ENCODE measurements around the gene D2HGDH. TPM values are rescaled to one million over a fixed set of nuclear protein-coding genes. Genes with fewer than 3 reads are reported as not detected.
A peak's percentile ranks its signal among the peaks of the same experiment; 100 is the strongest.

Gene D2HGDH
- total and polyA plus RNA-seq, 2 of the 13 experiments (the other 11 are each of a cell fraction or from before 2014, with no cell fraction given), result 19.2 to 20.3 TPM

GRCh38 chr2:241734467-241735208 is at the start of gene D2HGDH (continued):
- peak; percentile 30; the same call in 1 of the 2 replicates for TF ChIP-seq DNMT3B (CRISPR knock-in tag; conservative IDR thresholded peaks at IDR 0.05)
- TF ChIP-seq FOSL1 (CRISPR knock-in tag; IDR thresholded peaks at IDR 0.05; ENCODE audit: borderline replicate concordance), result peak; percentile 4; the same call in 1 of the 2 replicates
- TF ChIP-seq ZHX1 (CRISPR knock-in tag; IDR thresholded peaks at IDR 0.05; ENCODE audit: low read depth), result peak; percentile 87; the same call in 1 of the 2 replicates
- 0 out of 2 replicates have a peak, but pooled peaks have one; percentile 32 for TF ChIP-seq HBP1 (CRISPR knock-in tag; IDR thresholded peaks at IDR 0.05; ENCODE audit: low read depth)
- peak; percentile 45 for TF ChIP-seq YY1 (IDR thresholded peaks at IDR 0.05; ENCODE audit: insufficient read depth, insufficient replicate concordance, low read depth, low read length)
- peak; percentile 91; the same call in 1 of the 2 replicates for TF ChIP-seq ZNF790 (CRISPR knock-in tag; IDR thresholded peaks at IDR 0.05; ENCODE audit: borderline replicate concordance)
- TF ChIP-seq PAWR (CRISPR knock-in tag; IDR thresholded peaks at IDR 0.05; ENCODE audit: borderline replicate concordance), result 0 out of 2 replicates have a peak, but pooled peaks have one; percentile 7
- peak; percentile 86 for TF ChIP-seq ARNT2 (CRISPR knock-in tag; IDR thresholded peaks at IDR 0.05; ENCODE audit: low read depth)
- peak; percentile 9 for TF ChIP-seq ZEB1 (IDR thresholded peaks at IDR 0.05; ENCODE audit: insufficient replicate concordance, low read depth)
- peak; percentile 76 for TF ChIP-seq RBM39 (IDR thresholded peaks at IDR 0.05; ENCODE audit: low read depth, low read length, poor library complexity, severe bottlenecking)
- TF ChIP-seq ZNF333 (CRISPR knock-in tag; IDR thresholded peaks at IDR 0.05; ENCODE audit: borderline replicate concordance), result peak; percentile 14; the same call in 1 of the 2 replicates
- peak; percentile 90 for TF ChIP-seq NFE2L1 (CRISPR knock-in tag; IDR thresholded peaks at IDR 0.05; ENCODE audit: borderline replicate concordance)
- TF ChIP-seq PCBP1 (IDR thresholded peaks at IDR 0.05; ENCODE audit: borderline replicate concordance, low read depth, low read length), result no peak
- peak; percentile 38; the same call in 1 of the 2 replicates for TF ChIP-seq CREB3 (CRISPR knock-in tag; IDR thresholded peaks at IDR 0.05)
- TF ChIP-seq MXD3 (CRISPR knock-in tag; IDR thresholded peaks at IDR 0.05), result peak; percentile 66; the same call in 1 of the 2 replicates
- 0 out of 2 replicates have a peak, but pooled peaks have one; percentile 18 for TF ChIP-seq KLF15 (CRISPR knock-in tag; IDR thresholded peaks at IDR 0.05; ENCODE audit: borderline replicate concordance)
- TF ChIP-seq HOXA5 (CRISPR knock-in tag; IDR thresholded peaks at IDR 0.05), result peak; percentile 14; the same call in 1 of the 2 replicates
- peak; percentile 89; the same call in 1 of the 2 replicates for TF ChIP-seq NFKB2 (CRISPR knock-in tag; IDR thresholded peaks at IDR 0.05; ENCODE audit: borderline replicate concordance)

Data from HepG2 (cell line).